K562 (cell line): ENCODE measurements around the gene AHCYL2. TPM values are rescaled to one million over a fixed set of nuclear protein-coding genes. Genes with fewer than 3 reads are reported as not detected.

Experiments
- ATAC-seq: fragments of 200-7000 bp; cut with Tn5 transposase; 3 replicates; pipeline ENCODE4 v1.9.1; 2020; ENCODE audit warnings: moderate library complexity
- BruUV-seq: library from RNA; stranded (reverse); fragments of 400-500 nt; replicated peaks from 2 replicates; lab custom pipeline; 2021; lab: Mats Ljungman, UMichigan
- CTCF ChIA-PET: fragments of 300-600 bp; formaldehyde crosslinking; extraction: SDS; loops from one replicate; lab custom pipeline; 2021; ENCODE audit warnings: low intra/inter-chr PET ratio; lab: Yijun Ruan, JAX
- POLR2A ChIA-PET: fragments of 300-600, 350-650 bp; sonication (Branson Sonifier 250); formaldehyde crosslinking; extraction: SDS; loops from one replicate; lab custom pipeline; 2021; ENCODE audit warnings: antibody characterized with exemption, inconsistent platforms; lab: Yijun Ruan, JAX
- DNase-seq, 4 experiments: peaks; one replicate each; pipeline versions ENCODE4 v3.0.0 to v3.0.0-alpha.2; 2011 to 2018; ENCODE audit warnings: low spot score in 3 of 4, mixed read lengths in 3 of 4; ENCODE audit errors: extremely low read depth in 1 of 4
- FAIRE-seq: peaks from 2 replicates; lab custom pipeline; 2011; peaks lifted over from hg19 to GRCh38; lab: Jason Lieb, UNC
- H2AFZ ChIP-seq: 2 replicates; pipeline ENCODE4 v1.6.0; 2011; ENCODE audit warnings: low read depth, low read length, control low read depth, inconsistent platforms
- H3K27ac ChIP-seq: fragments of 200-600 bp; 3 replicates; pipeline ENCODE4 v1.8.0; 2011; ENCODE audit warnings: low read depth, mild to moderate bottlenecking, control low read depth, inconsistent platforms, low read length, moderate library complexity, mixed read lengths; ENCODE audit errors: extremely low read depth
- H3K27me3 ChIP-seq, 2 experiments: fragments of 300-600 bp in 1 of 2; 2 replicates in 1 of 2; 3 replicates in 1 of 2; pipeline versions ENCODE4 v1.6.0 to v1.8.0; 2011; ENCODE audit warnings: inconsistent platforms in 2 of 2, low read length in 2 of 2, mild to moderate bottlenecking in 1 of 2, mixed read lengths in 1 of 2, moderate library complexity in 1 of 2; ENCODE audit not compliant: control insufficient read depth in 2 of 2, insufficient read depth in 2 of 2
- H3K36me3 ChIP-seq: fragments of 300-600 bp; 3 replicates; pipeline ENCODE4 v1.8.0; 2011; ENCODE audit warnings: mild to moderate bottlenecking, low read length, inconsistent platforms; ENCODE audit not compliant: control insufficient read depth, insufficient read depth
- H3K4me1 ChIP-seq, 2 experiments: fragments of 200-600 bp in 1 of 2; replicated peaks in 1 of 2; 2 replicates in 1 of 2; 3 replicates in 1 of 2; pipeline versions ENCODE4 v1.5.1 to v1.8.0; 2011; ENCODE audit warnings: inconsistent platforms in 2 of 2, low read length in 2 of 2, mild to moderate bottlenecking in 1 of 2, mixed read lengths in 1 of 2, moderate library complexity in 1 of 2; ENCODE audit not compliant: control insufficient read depth in 2 of 2, insufficient read depth in 2 of 2
- H3K4me2 ChIP-seq: 2 replicates; pipeline ENCODE4 v1.6.1; 2011; ENCODE audit warnings: low read length, control low read depth, inconsistent platforms, mixed read lengths; ENCODE audit not compliant: insufficient read depth
- H3K4me3 ChIP-seq: fragments of 200-600 bp; sonication (generic), shearing (Covaris generic); 2 replicates; pipeline ENCODE4 v1.5.1; 2016; ENCODE audit warnings: control low read depth, inconsistent platforms
- H3K79me2 ChIP-seq: fragments of 200-600 bp; 3 replicates; pipeline ENCODE4 v1.8.0; 2011; ENCODE audit warnings: low read length, inconsistent platforms; ENCODE audit not compliant: control insufficient read depth, insufficient read depth
- H3K9ac ChIP-seq, 2 experiments: 2 replicates each; pipeline versions ENCODE4 v1.6.0 to v1.6.1; 2011; ENCODE audit warnings: low read depth in 2 of 2, low read length in 2 of 2, control low read depth in 1 of 2, inconsistent platforms in 1 of 2, mild to moderate bottlenecking in 1 of 2, mixed read lengths in 1 of 2; ENCODE audit not compliant: insufficient read depth in 1 of 2
- H3K9me1 ChIP-seq: one replicate; pipeline ENCODE4 v1.6.0; 2011; ENCODE audit warnings: inconsistent platforms, mild to moderate bottlenecking, low read length, moderate library complexity; ENCODE audit not compliant: control insufficient read depth, insufficient read depth
- H3K9me3 ChIP-seq: replicated peaks from 2 replicates; pipeline ENCODE4 v1.5.1; 2011; ENCODE audit warnings: low read depth, low read length, inconsistent platforms; ENCODE audit not compliant: control insufficient read depth, insufficient read depth
- H4K20me1 ChIP-seq: replicated peaks from 2 replicates; pipeline ENCODE4 v1.6.1; 2011; ENCODE audit warnings: low read length, inconsistent platforms, mixed read lengths; ENCODE audit not compliant: control insufficient read depth, insufficient read depth
- DIDO1 ChIP-seq: fragments of 450-650 bp; IDR thresholded peaks from 2 replicates; pipeline ENCODE4 v1.6.1; 2016; ENCODE audit warnings: low read depth, missing biosample characterization, missing genetic modification characterization
- EP300 ChIP-seq: IDR thresholded peaks from 2 replicates; pipeline ENCODE4 v1.6.1; 2012; ENCODE audit warnings: low read length, improper control_type of control experiment
- GTF2A2 ChIP-seq: IDR thresholded peaks from 2 replicates; pipeline ENCODE4 v1.6.1; 2016; ENCODE audit warnings: mild to moderate bottlenecking, missing genetic modification characterization, missing compliant biosample characterization
- KAT7 ChIP-seq: sonication (generic); formaldehyde crosslinking; IDR thresholded peaks from 2 replicates; pipeline ENCODE4 v1.8.0; 2022; ENCODE audit warnings: missing genetic modification reagents, mild to moderate bottlenecking, borderline replicate concordance
- RAD21 ChIP-seq, 2 experiments: fragments of 250-450 bp in 1 of 2; fragments of 450-650 bp in 1 of 2; sonication (Bioruptor Pico) in 1 of 2; formaldehyde crosslinking in 1 of 2; IDR thresholded peaks in 1 of 2; conservative IDR thresholded peaks in 1 of 2; 2 replicates each; pipeline versions ENCODE4 v1.4.0 to v1.8.0; 2020 to 2022; ENCODE audit warnings: mild to moderate bottlenecking in 2 of 2, moderate library complexity in 1 of 2
- SMC3 ChIP-seq: conservative IDR thresholded peaks from 2 replicates; pipeline ENCODE4 v1.6.1; 2011; ENCODE audit warnings: low read depth, low read length, improper control_type of control experiment; ENCODE audit not compliant: insufficient read depth
- ZNF561 ChIP-seq: fragments of 450-650 bp; formaldehyde crosslinking; conservative IDR thresholded peaks from 2 replicates; pipeline ENCODE4 v1.4.0; 2020; ENCODE audit warnings: mild to moderate bottlenecking, moderate library complexity
- WGBS: fragments of 100-300 bp; shearing (Covaris generic); methylation state at CpG from one replicate; pipeline ENCODE4 v1.1.6; 2016; ENCODE audit warnings: low coverage, mixed read lengths; ENCODE audit not compliant: insufficient coverage; ENCODE audit errors: missing lambda C conversion rate; 5-methylcytosine and 5-hydroxymethylcytosine counted together
- in situ Hi-C: fragments of 300-500 bp; cut with MboI; formaldehyde crosslinking; loops from 4 replicates; pipeline ENCODE4 v1.15.0; 2018; ENCODE audit warnings: inconsistent platforms, mixed read lengths
- intact Hi-C: fragments of 100-400 bp; cut with micrococcal nuclease; formaldehyde crosslinking; loops from 2 replicates; pipeline ENCODE4 v1.14.2; 2022
- polyA plus RNA-seq, 8 experiments: library from polyadenylated mRNA; depleted of rRNA in 4 of 8; stranded (reverse) in 5 of 8; unstranded in 3 of 8; fragments of >200 nt; fragmentation: Nextera tagmentation in 2 of 8; fragmentation: Illumina TruSeq in 1 of 8; extraction: Ambion mirVana in 2 of 8; extraction: Trizol in 1 of 8; gene quantifications; 2 replicates each; pipeline versions ENCODE4 v1.2.1 to v1.2.3, GENCODE V29; 2011 to 2014; ENCODE audit warnings: inconsistent platforms in 1 of 8, missing spikeins in 1 of 8
- total RNA-seq, 7 experiments: library from RNA; depleted of rRNA in 6 of 7; stranded (reverse); fragments of >200 nt in 6 of 7; fragmentation: Illumina TruSeq in 2 of 7; extraction: Trizol in 2 of 7; gene quantifications; 2 replicates each; pipeline versions ENCODE4 v1.2.1 to v1.2.3, GENCODE V29; 2011 to 2021; ENCODE audit warnings: low replicate concordance in 1 of 7
- TF ChIP-seq, protein P1 (sequence below): fragments of 450-650 bp; formaldehyde crosslinking; IDR thresholded peaks from 2 replicates; pipeline ENCODE4 v1.4.0; 2020; ENCODE audit warnings: mild to moderate bottlenecking
- TF ChIP-seq, protein P2 (sequence below): sonication (generic); formaldehyde crosslinking; IDR thresholded peaks from 2 replicates; pipeline ENCODE4 v1.8.1; 2023; ENCODE audit warnings: mild to moderate bottlenecking, missing genetic modification reagents

AHCYL2 gene
- total and polyA plus RNA-seq, 9 of the 15 experiments (the other 6 are each of a cell fraction or from before 2014, with no cell fraction given), result 0.93 to 10.5 (median 5.2) TPM

DNA sequence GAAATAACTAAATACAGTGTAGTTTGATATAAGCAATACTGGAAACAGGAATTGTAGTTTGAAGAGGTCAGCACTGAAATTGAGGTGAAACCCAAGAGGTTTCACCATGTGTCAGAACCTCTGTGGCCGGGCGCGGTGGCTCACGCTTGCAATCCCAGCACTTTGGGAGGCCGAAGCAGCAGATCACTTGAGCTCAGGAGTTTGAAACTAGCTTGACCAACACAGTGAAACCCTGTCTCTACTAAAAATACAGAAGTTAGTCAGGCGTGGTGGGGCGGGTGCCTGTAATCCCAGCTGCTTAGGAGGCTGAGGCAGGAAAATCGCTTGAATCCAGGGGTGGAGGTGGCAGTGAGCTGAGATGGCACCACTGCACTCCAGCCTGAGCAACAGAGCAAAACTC, 13.7 kb downstream of the AHCYL2 start:
- intact Hi-C loops (no loop called here), in situ Hi-C loops (no loop called here)
- Histone ChIP-seq H3K4me2 (no peak overlapping the region), H3K36me3 (no peaks in the 10 kb centered on the region), H3K27me3 (no peaks in the 10 kb centered on the region), H3K79me2 (no peaks in the 10 kb centered on the region), H3K9ac (no peak overlapping the region), H3K9me3 (no peaks in the 10 kb centered on the region), H2AFZ (no peak overlapping the region), H3K4me3 (no peak overlapping the region), H4K20me1 (no peaks in the 10 kb centered on the region), H3K4me1 (no peaks in the 10 kb centered on the region), H3K9me1 (no peaks in the 10 kb centered on the region), H3K27ac (no peak overlapping the region)
- DNase-seq (no peak), FAIRE-seq (no peak), ATAC-seq (no peak; the same call in 2 of the 3 replicates)
- ChIA-PET POLR2A (interaction anchor here (2.8 kb wide), 1 partner anchor 12 kb away, joined by 15 read pairs; the partner anchor contains the start of gene AHCYL2), CTCF (no interaction called here)
- TF ChIP-seq, protein P1, sequence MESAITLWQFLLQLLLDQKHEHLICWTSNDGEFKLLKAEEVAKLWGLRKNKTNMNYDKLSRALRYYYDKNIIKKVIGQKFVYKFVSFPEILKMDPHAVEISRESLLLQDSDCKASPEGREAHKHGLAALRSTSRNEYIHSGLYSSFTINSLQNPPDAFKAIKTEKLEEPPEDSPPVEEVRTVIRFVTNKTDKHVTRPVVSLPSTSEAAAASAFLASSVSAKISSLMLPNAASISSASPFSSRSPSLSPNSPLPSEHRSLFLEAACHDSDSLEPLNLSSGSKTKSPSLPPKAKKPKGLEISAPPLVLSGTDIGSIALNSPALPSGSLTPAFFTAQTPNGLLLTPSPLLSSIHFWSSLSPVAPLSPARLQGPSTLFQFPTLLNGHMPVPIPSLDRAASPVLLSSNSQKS, result no peak
- no TSS peak for BruUV-seq
- WGBS, result 74% methylated on average over 8 of the region's 8 CpGs

DNA sequence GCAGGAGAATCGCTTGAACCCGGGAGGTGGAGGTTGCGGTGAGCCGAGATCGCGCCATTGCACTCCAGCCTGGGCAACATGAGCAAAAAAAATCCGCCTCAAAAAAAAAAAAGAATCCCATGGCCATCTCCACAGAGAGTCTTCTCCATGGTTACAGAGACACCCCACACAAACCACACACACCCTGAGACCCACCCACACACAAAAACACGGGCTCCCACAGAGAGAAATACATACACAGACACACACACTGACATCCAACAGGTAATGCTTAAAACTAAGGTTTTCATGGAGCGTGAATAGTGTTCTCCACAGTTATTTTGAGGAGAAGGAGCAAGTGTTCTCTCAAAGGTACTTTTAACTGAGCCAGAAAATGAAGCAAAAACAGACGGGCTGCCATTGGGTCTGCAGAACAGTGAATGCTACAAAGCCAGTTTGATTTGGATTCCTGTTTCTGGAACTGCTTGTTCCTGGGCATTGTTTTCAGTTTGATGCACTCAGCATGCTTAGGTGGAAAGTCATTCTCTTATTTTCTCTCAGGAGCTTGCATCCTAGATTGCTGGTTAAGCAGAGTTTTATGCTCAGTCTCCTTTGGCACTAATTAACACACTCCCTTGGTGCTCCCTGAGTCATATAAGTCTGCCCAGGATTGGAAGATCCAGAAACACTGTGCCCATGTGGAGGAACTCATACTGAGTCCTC, 15.4 kb downstream of the AHCYL2 start:
- CTCF ChIA-PET, result no interaction called here
- Histone ChIP-seq H3K27me3 (no peaks in the 10 kb centered on the region), H3K4me1 (no peaks in the 10 kb centered on the region), H3K9me1 (no peaks in the 10 kb centered on the region), H3K9ac (no peak overlapping the region), H4K20me1 (no peaks in the 10 kb centered on the region), H3K9me3 (no peaks in the 10 kb centered on the region), H2AFZ (no peak overlapping the region), H3K4me3 (no peak overlapping the region), H3K4me2 (no peak overlapping the region), H3K36me3 (no peaks in the 10 kb centered on the region), H3K79me2 (no peaks in the 10 kb centered on the region), H3K27ac (no peak overlapping the region)
- POLR2A ChIA-PET, result interaction anchor here (0.6 to 2.2 kb wide), 3 partner anchors 9 to 61 kb away, joined by 3 to 4 read pairs (median 4); no protein-coding TSS in a partner anchor
- in situ Hi-C loops, result no loop called here
- no TSS peak for BruUV-seq
- WGBS, result 51% methylated on average over 10 of the region's 10 CpGs
- intact Hi-C loops, result no loop called here
- FAIRE-seq, result no peak
- no peak for DNase-seq
- ATAC-seq, result no peak; the same call in 2 of the 3 replicates
- TF ChIP-seq SMC3, result no peak
- no peak for TF ChIP-seq GTF2A2 (tag)
- no peak for TF ChIP-seq DIDO1 (tag)
- no peak for TF ChIP-seq RAD21 (CRISPR knock-in tag; conservative IDR thresholded peaks at IDR 0.05 in 1 of 2, IDR thresholded peaks at IDR 0.05 in 1 of 2)
- TF ChIP-seq, protein P2, sequence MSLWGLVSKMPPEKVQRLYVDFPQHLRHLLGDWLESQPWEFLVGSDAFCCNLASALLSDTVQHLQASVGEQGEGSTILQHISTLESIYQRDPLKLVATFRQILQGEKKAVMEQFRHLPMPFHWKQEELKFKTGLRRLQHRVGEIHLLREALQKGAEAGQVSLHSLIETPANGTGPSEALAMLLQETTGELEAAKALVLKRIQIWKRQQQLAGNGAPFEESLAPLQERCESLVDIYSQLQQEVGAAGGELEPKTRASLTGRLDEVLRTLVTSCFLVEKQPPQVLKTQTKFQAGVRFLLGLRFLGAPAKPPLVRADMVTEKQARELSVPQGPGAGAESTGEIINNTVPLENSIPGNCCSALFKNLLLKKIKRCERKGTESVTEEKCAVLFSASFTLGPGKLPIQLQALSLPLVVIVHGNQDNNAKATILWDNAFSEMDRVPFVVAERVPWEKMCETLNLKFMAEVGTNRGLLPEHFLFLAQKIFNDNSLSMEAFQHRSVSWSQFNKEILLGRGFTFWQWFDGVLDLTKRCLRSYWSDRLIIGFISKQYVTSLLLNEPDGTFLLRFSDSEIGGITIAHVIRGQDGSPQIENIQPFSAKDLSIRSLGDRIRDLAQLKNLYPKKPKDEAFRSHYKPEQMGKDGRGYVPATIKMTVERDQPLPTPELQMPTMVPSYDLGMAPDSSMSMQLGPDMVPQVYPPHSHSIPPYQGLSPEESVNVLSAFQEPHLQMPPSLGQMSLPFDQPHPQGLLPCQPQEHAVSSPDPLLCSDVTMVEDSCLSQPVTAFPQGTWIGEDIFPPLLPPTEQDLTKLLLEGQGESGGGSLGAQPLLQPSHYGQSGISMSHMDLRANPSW (CRISPR knock-in tag), result no peak
- no peak for TF ChIP-seq KAT7 (CRISPR knock-in tag)
- no peak for TF ChIP-seq ZNF561 (CRISPR knock-in tag)
- TF ChIP-seq EP300, result no peak
